GM23338 (cell line): ENCODE data around the gene BANP. TPM values are rescaled to one million over a fixed set of nuclear protein-coding genes. Genes with fewer than 3 reads are reported as not detected.
"Not testable (repeated sequence)": the region's sequence is repeated elsewhere in the genome, so short reads cannot be mapped to it uniquely, and the experiment has no call there.

ENCODE experiments used
- ATAC-seq: fragments of 200-7000 bp; cut with Tn5 transposase; 3 replicates; pipeline ENCODE4 v1.9.1; 2020
- DNase-seq: peaks from one replicate; pipeline ENCODE4 v3.0.0-alpha.2; 2015; ENCODE audit warnings: low spot score
- H2AFZ ChIP-seq: fragments of 200-600 bp; sonication (generic); 2 replicates; pipeline ENCODE4 v1.8.0; 2016; ENCODE audit warnings: antibody characterized with exemption, mild to moderate bottlenecking, moderate library complexity
- H3F3A ChIP-seq: fragments of 200-600 bp; sonication (generic); replicated peaks from 2 replicates; pipeline ENCODE4 v1.8.0; 2017; ENCODE audit warnings: antibody characterized with exemption, mixed run types, low read depth
- H3K27ac ChIP-seq: fragments of 200-600 bp; sonication (generic); 2 replicates; pipeline ENCODE4 v1.6.1; 2016; ENCODE audit warnings: low read depth
- H3K27me3 ChIP-seq: fragments of 200-600 bp; sonication (generic); 2 replicates; pipeline ENCODE4 v1.8.0; 2016; ENCODE audit warnings: mild to moderate bottlenecking, mixed run types, moderate library complexity; ENCODE audit not compliant: insufficient read depth
- H3K36me3 ChIP-seq: fragments of 200-600 bp; sonication (generic); 2 replicates; pipeline ENCODE4 v1.8.0; 2016; ENCODE audit warnings: mild to moderate bottlenecking; ENCODE audit not compliant: insufficient read depth
- H3K4me1 ChIP-seq: fragments of 200-600 bp; sonication (generic); 2 replicates; pipeline ENCODE4 v1.8.0; 2016; ENCODE audit warnings: mild to moderate bottlenecking, moderate library complexity; ENCODE audit not compliant: insufficient read depth
- H3K4me2 ChIP-seq: fragments of 200-600 bp; sonication (generic); 2 replicates; pipeline ENCODE4 v1.7.1; 2017; ENCODE audit warnings: mixed run types
- H3K4me3 ChIP-seq: fragments of 200-600 bp; sonication (generic); 2 replicates; pipeline ENCODE4 v1.6.1; 2016; ENCODE audit warnings: mixed run types
- H3K79me2 ChIP-seq: fragments of 200-600 bp; sonication (generic); replicated peaks from 2 replicates; pipeline ENCODE4 v1.8.0; 2017; ENCODE audit warnings: mild to moderate bottlenecking; ENCODE audit not compliant: insufficient read depth
- H3K9me2 ChIP-seq: fragments of 200-600 bp; sonication (generic); 2 replicates; pipeline ENCODE4 v1.8.0; 2017; ENCODE audit not compliant: insufficient read depth
- H4K20me1 ChIP-seq: fragments of 200-600 bp; sonication (generic); replicated peaks from 2 replicates; pipeline ENCODE4 v1.8.0; 2017; ENCODE audit warnings: mild to moderate bottlenecking; ENCODE audit not compliant: insufficient read depth
- H3K27ac Mint-ChIP-seq: 2 replicates; pipeline ENCODE4 v1.8.0; 2020; ENCODE audit warnings: inconsistent platforms, mild to moderate bottlenecking, moderate library complexity, mixed read lengths
- H3K27me3 Mint-ChIP-seq: 3 replicates; pipeline ENCODE4 v1.8.0; 2022; ENCODE audit warnings: low read depth, mild to moderate bottlenecking, moderate library complexity, mixed read lengths, inconsistent platforms; ENCODE audit not compliant: insufficient read depth, poor library complexity
- H3K36me3 Mint-ChIP-seq: 3 replicates; pipeline ENCODE4 v1.8.0; 2021; ENCODE audit warnings: low read depth, mild to moderate bottlenecking, inconsistent platforms, moderate library complexity, mixed read lengths
- H3K4me1 Mint-ChIP-seq: 3 replicates; pipeline ENCODE4 v1.8.0; 2020; ENCODE audit warnings: mild to moderate bottlenecking, inconsistent platforms, mixed read lengths
- H3K4me3 Mint-ChIP-seq: 3 replicates; pipeline ENCODE4 v1.8.0; 2021; ENCODE audit warnings: moderate library complexity, mild to moderate bottlenecking, inconsistent platforms, mixed read lengths
- H3K9me3 Mint-ChIP-seq: 3 replicates; pipeline ENCODE4 v1.8.0; 2020; ENCODE audit warnings: moderate library complexity, mild to moderate bottlenecking, inconsistent platforms, mixed read lengths
- CREB1 ChIP-seq: fragments of 250-450 bp; sonication (Bioruptor Pico); IDR thresholded peaks from 2 replicates; pipeline ENCODE4 v1.5.0; 2020; ENCODE audit warnings: low read depth, mild to moderate bottlenecking, moderate library complexity
- EZH2 ChIP-seq: fragments of 200-600 bp; sonication (generic); IDR thresholded peaks from one replicate; pipeline ENCODE4 v1.8.0; 2017; ENCODE audit warnings: antibody characterized with exemption, mild to moderate bottlenecking, low read depth; ENCODE audit not compliant: unreplicated experiment
- EZH2phosphoT487 ChIP-seq: fragments of 200-600 bp; sonication (generic); IDR thresholded peaks from one replicate; pipeline ENCODE4 v1.8.1; 2018; ENCODE audit warnings: antibody characterized with exemption; ENCODE audit not compliant: unreplicated experiment
- POLR2AphosphoS5 ChIP-seq: IDR thresholded peaks from 2 replicates; pipeline ENCODE4 v1.6.1; 2016; ENCODE audit warnings: antibody characterized with exemption, low read depth
- STAT1 ChIP-seq: IDR thresholded peaks from one replicate; pipeline ENCODE4 v1.6.1; 2016; ENCODE audit warnings: antibody characterized with exemption; ENCODE audit not compliant: unreplicated experiment
- ZNF114 ChIP-seq: fragments of 250-450 bp; sonication (Bioruptor Pico); IDR thresholded peaks from 2 replicates; pipeline ENCODE4 v1.5.0; 2020; ENCODE audit warnings: mild to moderate bottlenecking, moderate library complexity
- long read RNA-seq: library from polyadenylated mRNA; unstranded; transcript quantifications from one replicate; pipeline ENCODE4 v2.0.0, GENCODE V29; 2020; ENCODE audit not compliant: unreplicated experiment
- polyA plus RNA-seq: library from polyadenylated mRNA; unstranded; fragments of >200 nt; fragmentation: Nextera tagmentation; extraction: Ambion mirVana; gene quantifications from 2 replicates; pipeline ENCODE4 v1.2.1, GENCODE V29; 2016
- total RNA-seq: library from RNA; depleted of rRNA; stranded (reverse); fragments of >200 nt; shearing (Covaris generic); gene quantifications from 2 replicates; pipeline ENCODE4 v1.2.3, GENCODE V29; 2014; rRNA removed
- TF ChIP-seq, protein P1 (sequence below), 2 experiments: fragments of 200-600 bp in 1 of 2; sonication (generic) in 1 of 2; conservative IDR thresholded peaks; 2 replicates each; pipeline versions ENCODE4 v1.5.1 to v1.6.1; 2016 to 2017; ENCODE audit warnings: antibody characterized with exemption in 2 of 2, low read depth in 2 of 2, mild to moderate bottlenecking in 2 of 2, moderate library complexity in 1 of 2
- TF ChIP-seq, protein P2 (sequence below): IDR thresholded peaks from 2 replicates; pipeline ENCODE4 v1.6.1; 2016; ENCODE audit warnings: antibody characterized with exemption

BANP gene, protein sequence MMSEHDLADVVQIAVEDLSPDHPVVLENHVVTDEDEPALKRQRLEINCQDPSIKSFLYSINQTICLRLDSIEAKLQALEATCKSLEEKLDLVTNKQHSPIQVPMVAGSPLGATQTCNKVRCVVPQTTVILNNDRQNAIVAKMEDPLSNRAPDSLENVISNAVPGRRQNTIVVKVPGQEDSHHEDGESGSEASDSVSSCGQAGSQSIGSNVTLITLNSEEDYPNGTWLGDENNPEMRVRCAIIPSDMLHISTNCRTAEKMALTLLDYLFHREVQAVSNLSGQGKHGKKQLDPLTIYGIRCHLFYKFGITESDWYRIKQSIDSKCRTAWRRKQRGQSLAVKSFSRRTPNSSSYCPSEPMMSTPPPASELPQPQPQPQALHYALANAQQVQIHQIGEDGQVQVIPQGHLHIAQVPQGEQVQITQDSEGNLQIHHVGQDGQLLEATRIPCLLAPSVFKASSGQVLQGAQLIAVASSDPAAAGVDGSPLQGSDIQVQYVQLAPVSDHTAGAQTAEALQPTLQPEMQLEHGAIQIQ
- total RNA-seq (30.0 and 48.0 TPM in 2 replicates), polyA plus RNA-seq (22.3 and 22.6 TPM in 2 replicates)
- long read RNA-seq, partial matches to known transcripts, result 1 of 16 reads
- long read RNA-seq, other reads (novel, unspliced or antisense), result 12 of 16 reads

DNA sequence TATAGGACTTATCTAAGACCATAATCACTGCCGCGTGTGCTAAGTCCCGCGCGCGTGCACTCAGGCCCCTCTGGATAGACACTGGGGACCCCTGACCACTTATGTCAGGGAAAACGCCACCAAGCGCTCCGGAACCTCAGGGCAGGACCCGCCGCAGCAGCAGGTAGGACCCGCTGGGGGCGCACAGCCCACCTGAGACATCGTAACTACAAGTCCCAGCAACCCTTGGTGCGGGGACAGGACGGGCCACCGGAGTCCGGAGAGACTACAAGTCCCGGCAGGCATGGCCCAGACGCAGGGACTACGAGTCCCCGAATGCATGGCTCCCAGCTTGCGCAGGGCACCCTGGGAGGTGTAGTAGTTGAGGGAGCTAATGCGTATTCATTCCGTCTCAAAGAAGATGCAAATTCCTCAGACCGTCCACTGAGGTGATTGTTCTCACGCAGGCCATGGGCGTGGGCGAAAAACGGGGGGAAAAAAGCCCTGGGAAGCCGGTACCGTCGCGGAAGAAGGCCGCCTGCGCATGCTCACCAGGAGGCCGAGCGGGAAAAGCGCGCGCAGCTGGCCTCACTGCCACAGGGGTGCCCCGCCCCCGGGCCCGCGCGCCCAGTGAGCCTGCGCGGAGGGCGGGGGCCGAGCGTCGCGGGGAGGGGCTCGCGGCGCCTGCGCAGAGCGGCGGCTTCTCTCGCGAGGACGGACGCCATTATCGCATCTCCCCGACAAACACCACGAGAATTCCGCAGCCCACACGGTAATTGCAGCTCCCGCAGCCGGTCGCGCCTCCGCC lies at the start of gene BANP:
Gene BANP (plus strand): TSS at position 670 of the 787 bp plus-strand sequence. CDS start 23,682 bp downstream, outside the sequence.
- peak; percentile 100 for DNase-seq
- peak; percentile 97 for ATAC-seq
- Mint-ChIP-seq H3K36me3 (peaks cover 19% of the 10 kb centered on the region), H3K27ac (peak within 1 kb of the TSS; percentile 100), H3K9me3 (no peaks in the 10 kb centered on the region), H3K27me3 (peaks cover 10% of the 10 kb centered on the region), H3K4me1 (peaks cover 41% of the 10 kb centered on the region), H3K4me3 (peak within 1 kb of the TSS; percentile 96)
- Histone ChIP-seq H3K27me3 (no peaks in the 10 kb centered on the region), H3K4me3 (peak within 1 kb of the TSS; percentile 100), H2AFZ (peak within 1 kb of the TSS; percentile 95), H3F3A (0 out of 2 replicates have a peak, but pooled peaks cover 5% of the 10 kb centered on the region), H3K9me2 (no peaks in the 10 kb centered on the region), H3K4me2 (peak within 1 kb of the TSS; percentile 99), H3K36me3 (no peaks in the 10 kb centered on the region), H3K27ac (peak within 1 kb of the TSS; percentile 95), H3K79me2 (peaks cover 42% of the 10 kb centered on the region), H3K4me1 (peaks cover 10% of the 10 kb centered on the region), H4K20me1 (peaks cover 18% of the 10 kb centered on the region)
- TF ChIP-seq CREB1 (CRISPR knock-in tag), result peak; percentile 86
- peak; percentile 64 for TF ChIP-seq POLR2AphosphoS5
- TF ChIP-seq ZNF114 (CRISPR knock-in tag), result peak; percentile 93; the same call in 1 of the 2 replicates
- TF ChIP-seq, protein P1, sequence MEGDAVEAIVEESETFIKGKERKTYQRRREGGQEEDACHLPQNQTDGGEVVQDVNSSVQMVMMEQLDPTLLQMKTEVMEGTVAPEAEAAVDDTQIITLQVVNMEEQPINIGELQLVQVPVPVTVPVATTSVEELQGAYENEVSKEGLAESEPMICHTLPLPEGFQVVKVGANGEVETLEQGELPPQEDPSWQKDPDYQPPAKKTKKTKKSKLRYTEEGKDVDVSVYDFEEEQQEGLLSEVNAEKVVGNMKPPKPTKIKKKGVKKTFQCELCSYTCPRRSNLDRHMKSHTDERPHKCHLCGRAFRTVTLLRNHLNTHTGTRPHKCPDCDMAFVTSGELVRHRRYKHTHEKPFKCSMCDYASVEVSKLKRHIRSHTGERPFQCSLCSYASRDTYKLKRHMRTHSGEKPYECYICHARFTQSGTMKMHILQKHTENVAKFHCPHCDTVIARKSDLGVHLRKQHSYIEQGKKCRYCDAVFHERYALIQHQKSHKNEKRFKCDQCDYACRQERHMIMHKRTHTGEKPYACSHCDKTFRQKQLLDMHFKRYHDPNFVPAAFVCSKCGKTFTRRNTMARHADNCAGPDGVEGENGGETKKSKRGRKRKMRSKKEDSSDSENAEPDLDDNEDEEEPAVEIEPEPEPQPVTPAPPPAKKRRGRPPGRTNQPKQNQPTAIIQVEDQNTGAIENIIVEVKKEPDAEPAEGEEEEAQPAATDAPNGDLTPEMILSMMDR (conservative IDR thresholded peaks at IDR 0.05; ENCODE audit: low read depth in 2 of 2), result peak; percentile 34 to 47; a peak in 3 of 4 replicates
- TF ChIP-seq, protein P2, sequence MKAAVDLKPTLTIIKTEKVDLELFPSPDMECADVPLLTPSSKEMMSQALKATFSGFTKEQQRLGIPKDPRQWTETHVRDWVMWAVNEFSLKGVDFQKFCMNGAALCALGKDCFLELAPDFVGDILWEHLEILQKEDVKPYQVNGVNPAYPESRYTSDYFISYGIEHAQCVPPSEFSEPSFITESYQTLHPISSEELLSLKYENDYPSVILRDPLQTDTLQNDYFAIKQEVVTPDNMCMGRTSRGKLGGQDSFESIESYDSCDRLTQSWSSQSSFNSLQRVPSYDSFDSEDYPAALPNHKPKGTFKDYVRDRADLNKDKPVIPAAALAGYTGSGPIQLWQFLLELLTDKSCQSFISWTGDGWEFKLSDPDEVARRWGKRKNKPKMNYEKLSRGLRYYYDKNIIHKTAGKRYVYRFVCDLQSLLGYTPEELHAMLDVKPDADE, result peak; percentile 100
- TF ChIP-seq STAT1, result no peak
- no peak for TF ChIP-seq EZH2phosphoT487
- no peak for TF ChIP-seq EZH2

DNA sequence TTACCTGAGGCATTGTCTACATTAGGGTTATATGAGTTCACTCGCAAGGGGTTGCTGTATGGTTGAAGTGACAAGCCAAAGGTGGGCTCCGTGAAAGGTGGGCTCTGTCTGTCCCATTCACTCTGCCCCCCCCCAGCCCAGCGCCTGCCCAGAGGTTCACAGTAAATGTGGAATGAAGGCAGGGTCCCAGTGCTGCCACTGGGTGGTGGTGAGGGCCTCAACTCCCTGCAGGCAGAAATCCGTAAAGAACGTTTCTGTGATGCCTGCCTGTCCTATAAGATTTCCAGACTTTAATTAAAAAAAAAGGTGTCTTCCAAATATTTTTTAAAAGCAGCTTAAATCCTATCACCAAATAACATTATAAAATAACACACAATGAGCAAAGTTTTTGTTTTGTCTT lies 46.3 kb upstream of the BANP start:
- H3K4me3 Mint-ChIP-seq, H3K9me2 ChIP-seq, H3K4me3 ChIP-seq, H3K4me1 ChIP-seq, H3K4me2 ChIP-seq, H3K4me1 Mint-ChIP-seq, H3K79me2 ChIP-seq, DNase-seq, H2AFZ ChIP-seq, H4K20me1 ChIP-seq, H3K27me3 ChIP-seq, H3K9me3 Mint-ChIP-seq, H3K36me3 ChIP-seq, H3F3A ChIP-seq, H3K27ac Mint-ChIP-seq, H3K27ac ChIP-seq, H3K36me3 Mint-ChIP-seq: not testable (repeated sequence)
- peaks cover 15% of the 10 kb centered on the region for H3K27me3 Mint-ChIP-seq
- ATAC-seq, result peak; percentile 65
- TF ChIP-seq, protein P1 (conservative IDR thresholded peaks at IDR 0.05; ENCODE audit: low read depth in 2 of 2), result peak in 1 of 2 experiments; percentile 22; a peak in 2 of 4 replicates

DNA sequence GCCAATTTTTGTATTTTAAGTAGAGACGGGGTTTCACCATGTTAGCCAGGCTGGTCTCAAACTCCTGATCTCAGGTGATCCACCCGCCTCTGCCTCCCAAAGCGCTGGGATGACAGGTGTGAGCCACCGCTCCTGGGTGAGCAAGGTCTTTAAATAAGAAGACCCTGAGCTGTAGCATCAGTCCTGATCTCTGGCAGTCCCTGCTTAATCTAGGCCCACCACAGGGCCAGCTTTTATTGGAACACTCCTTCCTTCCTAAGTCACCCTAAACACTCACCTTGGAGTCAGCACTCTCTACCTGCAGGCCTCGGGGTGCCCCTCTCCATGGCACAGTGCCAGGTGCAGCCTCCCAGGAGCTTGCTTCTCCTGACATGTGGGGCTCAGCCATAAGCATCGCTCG lies 45.7 kb upstream of the BANP start:
- ATAC-seq, H3K27ac ChIP-seq, H3K36me3 ChIP-seq, H3K79me2 ChIP-seq, H3K4me2 ChIP-seq, H3K4me1 ChIP-seq, H3K9me2 ChIP-seq, H3K4me1 Mint-ChIP-seq, H3K4me3 Mint-ChIP-seq, H3F3A ChIP-seq, H2AFZ ChIP-seq, H3K36me3 Mint-ChIP-seq, H3K9me3 Mint-ChIP-seq, H3K27me3 ChIP-seq, H3K4me3 ChIP-seq, DNase-seq, H4K20me1 ChIP-seq, H3K27ac Mint-ChIP-seq: not testable (repeated sequence)
- H3K27me3 Mint-ChIP-seq, result peaks cover 14% of the 10 kb centered on the region
